ENCODE measurements around the gene NCOA7. TPM values are rescaled to one million over a fixed set of nuclear protein-coding genes. Genes with fewer than 3 reads are reported as not detected.

NCOA7 gene
- total and polyA plus RNA-seq, 10 of the 15 experiments (the other 5 are each of a cell fraction or from before 2014, with no cell fraction given) = 18.9 to 50.3 (median 34.2) TPM

GRCh38 chr6:125945378-125946141 lies 154.8 kb downstream of the NCOA7 start:
- intact Hi-C loops (cut with micrococcal nuclease; ENCODE audit: unreplicated experiment) (no loop called here), in situ Hi-C loops (cut with MboI) (no loop called here)
- no peaks in the 10 kb centered on the region for H3K79me2 ChIP-seq (ENCODE audit: control insufficient read depth, insufficient read depth, low read length)
- H3K36me3 ChIP-seq (ENCODE audit: control insufficient read depth in 2 of 2, insufficient read depth in 2 of 2, low read length in 1 of 2) = no peaks in the 10 kb centered on the region
- 100% methylated on average over 1 of the region's 1 CpG for WGBS (ENCODE audit: insufficient coverage, insufficient replicate concordance, low lambda C conversion rate, missing lambda C conversion rate)
- no peak overlapping the region for H2AFZ ChIP-seq (ENCODE audit: control insufficient read depth, low read depth, low read length)
- no peak for TF ChIP-seq RAD51 (IDR thresholded peaks at IDR 0.05)
- TF ChIP-seq PBX3 (IDR thresholded peaks at IDR 0.05; ENCODE audit: insufficient replicate concordance, low read depth, low read length) = no peak
- no peak for TF ChIP-seq BACH1 (IDR thresholded peaks at IDR 0.05; ENCODE audit: borderline replicate concordance)
- no peak for TF ChIP-seq IKZF1 (conservative IDR thresholded peaks at IDR 0.05)
- no peak for TF ChIP-seq ZBED1 (IDR thresholded peaks at IDR 0.05; ENCODE audit: borderline replicate concordance)
- no peak for TF ChIP-seq E2F4 (IDR thresholded peaks at IDR 0.05; ENCODE audit: low read depth, low read length)
- TF ChIP-seq CBX5 (IDR thresholded peaks at IDR 0.05; ENCODE audit: low read depth) = no peak
- TF ChIP-seq SRF (IDR thresholded peaks at IDR 0.05; ENCODE audit: low read depth in 2 of 2, low read length in 2 of 2) = no peak
- no peak for TF ChIP-seq POLR2AphosphoS5 (IDR thresholded peaks at IDR 0.05; ENCODE audit: low read length)
- no peak for TF ChIP-seq HDAC2 (IDR thresholded peaks at IDR 0.05)
- no peak for TF ChIP-seq POLR2AphosphoS2 (IDR thresholded peaks at IDR 0.05; ENCODE audit: low read depth, low read length)
- TF ChIP-seq JUND (IDR thresholded peaks at IDR 0.05; ENCODE audit: low read depth, low read length) = no peak
- TF ChIP-seq CREM (IDR thresholded peaks at IDR 0.05; ENCODE audit: low read depth) = no peak
- no peak for TF ChIP-seq CEBPZ (IDR thresholded peaks at IDR 0.05; ENCODE audit: low read depth, low read length)
- no peak for TF ChIP-seq NR2C2 (IDR thresholded peaks at IDR 0.05; ENCODE audit: borderline replicate concordance, control insufficient read depth, insufficient read length, low read depth)
- ChIA-PET CTCF (interaction anchor here (0.9 to 1.6 kb wide), 3 partner anchors 10 to 40 kb away, joined by 3 to 10 read pairs (median 5); no protein-coding TSS in a partner anchor), SMC1A (ENCODE audit: uncharacterized antibody, unreplicated experiment) (interaction anchor here (0.7 to 2.4 kb wide), 5 partner anchors 11 to 40 kb away, joined by 3 to 7 read pairs (median 4); partner anchors contain the start of gene HINT3), POLR2A (no interaction called here), RAD21 (ENCODE audit: unreplicated experiment) (interaction anchor here (1.7 kb wide), 1 partner anchor 10 kb away, joined by 7 read pairs; the partner anchor contains the start of gene HINT3)
- no peaks in the 10 kb centered on the region for H4K20me1 ChIP-seq (ENCODE audit: control insufficient read depth, insufficient read depth)
- H3K4me2 ChIP-seq (ENCODE audit: control insufficient read depth, insufficient read depth) = no peak overlapping the region
- no peaks in the 10 kb centered on the region for H3K9me3 ChIP-seq (replicated peaks; ENCODE audit: control insufficient read depth, insufficient read depth, low read length)
- no peak for DNase-seq (ENCODE audit: low read depth, low spot score)
- H3K27me3 ChIP-seq (replicated peaks in 1 of 2; ENCODE audit: control insufficient read depth in 2 of 2, insufficient read depth in 2 of 2, low read length in 1 of 2) = no peaks in the 10 kb centered on the region
- no peaks in the 10 kb centered on the region for H3K4me1 ChIP-seq (ENCODE audit: control insufficient read depth, insufficient read depth, low read length)
- no peak for ATAC-seq
- no peak overlapping the region for H3K27ac ChIP-seq (ENCODE audit: control insufficient read depth, insufficient read depth)
- no peak overlapping the region for H3K9ac ChIP-seq (ENCODE audit: control insufficient read depth, insufficient read depth, low read length)
- H3K4me3 ChIP-seq = no peak overlapping the region
- BruUV-seq (replicated peaks) = no TSS peak
- FAIRE-seq = no peak

Measured in GM12878 (cell line).